Lower leg skin (tissue), 3 donors: ENCODE measurements around the gene FASTK.

Experiments used
- CTCF ChIP-seq, 3 donors: fragments of 450-650 bp; IDR thresholded peaks; one replicate each; pipeline ENCODE4 v1.5.1; 2016; ENCODE audit warnings: antibody characterized with exemption in 3 of 3, mild to moderate bottlenecking in 3 of 3, moderate library complexity in 2 of 3
- POLR2A ChIP-seq, 2 donors: fragments of 450-650 bp; IDR thresholded peaks; one replicate each; pipeline ENCODE4 v1.6.1; 2016 to 2017; ENCODE audit warnings: antibody characterized with exemption in 2 of 2, mild to moderate bottlenecking in 1 of 2, moderate library complexity in 1 of 2

- no peak for TF ChIP-seq CTCF (IDR thresholded peaks at IDR 0.05)
- no peak for TF ChIP-seq POLR2A (IDR thresholded peaks at IDR 0.05)
Measured at GRCh38 chr7:151086802-151087244, 6.2 kb upstream of the FASTK start.
